Umbilical cord (tissue), 2 donors: ENCODE results near the gene CSNK2A2. TPM values are rescaled to one million over a fixed set of nuclear protein-coding genes. Genes with fewer than 3 reads are reported as not detected.

Source experiments
- DNase-seq: peaks from one replicate; pipeline ENCODE4 v3.0.0-alpha.2; 2015; ENCODE audit warnings: low spot score
- total RNA-seq: library from RNA; depleted of rRNA; stranded (reverse); fragments of >200 nt; gene quantifications from one replicate; pipeline ENCODE4 v1.2.3, GENCODE V29; 2014; ENCODE audit warnings: low replicate concordance; ENCODE audit not compliant: insufficient read depth

Gene CSNK2A2
- total RNA-seq, 1 donor from 2014 or later, result 16.9 TPM

DNA sequence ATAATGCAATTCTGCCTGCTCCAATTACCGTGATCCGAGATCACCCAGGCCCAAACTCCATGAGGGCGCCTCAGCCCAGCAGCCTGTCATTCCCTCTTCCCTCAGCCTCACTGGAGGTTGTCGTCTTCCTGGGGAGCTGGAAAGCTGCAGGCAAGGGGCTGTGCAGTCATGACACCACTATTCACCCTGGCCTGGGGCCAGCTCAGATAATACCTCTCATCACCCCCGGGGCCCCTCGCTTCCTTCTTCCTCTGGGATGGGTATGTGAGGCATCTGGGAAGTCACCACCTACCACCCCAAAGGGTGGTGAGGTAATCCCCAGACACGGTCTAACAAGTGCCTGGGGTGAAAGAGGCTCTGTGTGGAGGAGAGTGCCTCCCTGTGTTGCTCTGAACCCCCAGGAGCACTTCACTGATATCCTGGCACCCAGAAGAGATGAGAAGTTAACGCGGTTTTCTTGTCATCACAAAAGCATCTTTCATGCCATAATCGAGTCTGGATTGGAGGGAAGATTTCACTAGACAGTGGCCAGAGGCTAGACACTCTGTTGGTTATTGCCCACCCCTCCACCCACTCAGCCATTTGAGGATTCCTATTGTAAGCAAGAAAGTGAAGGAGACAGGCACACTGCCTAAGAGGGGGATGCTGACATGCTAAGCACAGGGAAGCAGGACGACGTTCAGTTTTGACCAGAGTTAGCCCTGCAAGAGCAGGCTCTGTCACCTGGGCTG, 87.2 kb downstream of the CSNK2A2 start:
- peak; percentile 33 for DNase-seq

DNA sequence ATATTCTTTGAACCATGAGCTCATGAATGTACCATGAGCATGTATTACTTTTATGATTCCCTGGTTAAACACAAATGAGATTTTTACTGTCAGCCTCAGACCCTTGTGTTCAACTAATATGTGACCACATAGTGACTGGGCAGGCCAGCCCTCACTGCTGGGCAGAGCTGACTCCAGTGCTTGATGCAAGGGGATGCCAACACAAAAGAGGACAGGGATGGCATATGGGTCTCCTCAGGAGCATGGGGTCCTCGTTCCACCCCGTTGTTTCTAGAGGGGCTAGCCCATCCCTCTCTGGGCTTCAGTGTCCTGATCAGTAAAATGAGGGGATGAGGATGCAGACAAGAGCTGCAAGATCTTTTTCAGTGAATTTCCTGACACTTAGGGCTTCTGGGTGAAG, 88.0 kb downstream of the CSNK2A2 start:
- no peak for DNase-seq

DNA sequence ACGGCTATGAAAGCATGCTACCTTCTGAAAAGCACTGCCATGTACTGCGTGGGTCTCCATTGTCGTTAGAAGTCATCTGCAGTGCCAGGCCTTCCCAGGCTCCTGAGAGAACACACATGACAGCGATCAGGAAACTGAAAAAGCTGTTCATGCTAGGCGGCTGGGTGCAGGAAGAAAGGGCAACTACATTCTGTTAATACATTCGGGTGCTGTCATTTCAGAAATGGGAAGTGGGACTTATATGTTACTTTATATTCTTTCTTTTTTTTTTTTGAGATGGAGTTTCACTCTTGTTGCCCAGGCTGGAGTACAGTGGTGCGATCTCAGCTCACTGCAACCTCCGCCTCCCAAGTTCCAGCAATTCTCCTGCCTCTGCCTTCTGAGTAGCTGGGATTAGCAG, 88.6 kb downstream of the CSNK2A2 start:
- no peak for DNase-seq

Other genes with a start within 250 kb of the CSNK2A2 start
- gene CNGB1, start 227.0 kb downstream of the CSNK2A2 start, total RNA-seq, result 0.72 TPM
- gene ZNF319, start 197.4 kb downstream of the CSNK2A2 start, total RNA-seq, result 12.0 TPM
- gene USB1, start 196.7 kb downstream of the CSNK2A2 start, total RNA-seq, result 41.4 TPM
- gene MMP15, start 172.4 kb downstream of the CSNK2A2 start, total RNA-seq, result 1.7 TPM
- 40.9 TPM for gene CFAP20, start 68.7 kb downstream of the CSNK2A2 start, total RNA-seq
- gene PRSS54, start 96.9 kb upstream of the CSNK2A2 start, total RNA-seq, result 0.72 TPM
- 7.2 TPM for gene GINS3, start 194.4 kb upstream of the CSNK2A2 start, total RNA-seq